ENCODE measurements around the gene HCK.

- TF ChIP-seq POLR2A (IDR thresholded peaks at IDR 0.05) (no peak), CTCF (IDR thresholded peaks at IDR 0.05) (no peak)
Measured at GRCh38 chr20:32113591-32114260, 61.7 kb downstream of the HCK start.

All from ovary (tissue), 3 donors.